ENCODE data around the gene CABLES1.

GRCh38 chr18:23166891-23167541 lies 31.7 kb downstream of the CABLES1 start:
- TF ChIP-seq, protein P1, sequence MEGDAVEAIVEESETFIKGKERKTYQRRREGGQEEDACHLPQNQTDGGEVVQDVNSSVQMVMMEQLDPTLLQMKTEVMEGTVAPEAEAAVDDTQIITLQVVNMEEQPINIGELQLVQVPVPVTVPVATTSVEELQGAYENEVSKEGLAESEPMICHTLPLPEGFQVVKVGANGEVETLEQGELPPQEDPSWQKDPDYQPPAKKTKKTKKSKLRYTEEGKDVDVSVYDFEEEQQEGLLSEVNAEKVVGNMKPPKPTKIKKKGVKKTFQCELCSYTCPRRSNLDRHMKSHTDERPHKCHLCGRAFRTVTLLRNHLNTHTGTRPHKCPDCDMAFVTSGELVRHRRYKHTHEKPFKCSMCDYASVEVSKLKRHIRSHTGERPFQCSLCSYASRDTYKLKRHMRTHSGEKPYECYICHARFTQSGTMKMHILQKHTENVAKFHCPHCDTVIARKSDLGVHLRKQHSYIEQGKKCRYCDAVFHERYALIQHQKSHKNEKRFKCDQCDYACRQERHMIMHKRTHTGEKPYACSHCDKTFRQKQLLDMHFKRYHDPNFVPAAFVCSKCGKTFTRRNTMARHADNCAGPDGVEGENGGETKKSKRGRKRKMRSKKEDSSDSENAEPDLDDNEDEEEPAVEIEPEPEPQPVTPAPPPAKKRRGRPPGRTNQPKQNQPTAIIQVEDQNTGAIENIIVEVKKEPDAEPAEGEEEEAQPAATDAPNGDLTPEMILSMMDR (conservative IDR thresholded peaks at IDR 0.05) = no peak
- TF ChIP-seq EZH2 (IDR thresholded peaks at IDR 0.05; ENCODE audit: low read depth) = no peak
